GM23248 (cell line): ENCODE results near the gene PDE6B.

ENCODE experiments used
- EZH2 ChIP-seq: fragments of 200-600 bp; sonication (generic); IDR thresholded peaks from 2 replicates; pipeline ENCODE4 v1.6.1; 2018; ENCODE audit warnings: antibody characterized with exemption, mild to moderate bottlenecking; ENCODE audit not compliant: insufficient read depth, poor library complexity, severe bottlenecking
- EZH2phosphoT487 ChIP-seq: fragments of 200-600 bp; sonication (generic); IDR thresholded peaks from 2 replicates; pipeline ENCODE4 v1.6.1; 2018; ENCODE audit warnings: antibody characterized with exemption, moderate library complexity, mild to moderate bottlenecking, low read depth; ENCODE audit not compliant: insufficient read depth

DNA sequence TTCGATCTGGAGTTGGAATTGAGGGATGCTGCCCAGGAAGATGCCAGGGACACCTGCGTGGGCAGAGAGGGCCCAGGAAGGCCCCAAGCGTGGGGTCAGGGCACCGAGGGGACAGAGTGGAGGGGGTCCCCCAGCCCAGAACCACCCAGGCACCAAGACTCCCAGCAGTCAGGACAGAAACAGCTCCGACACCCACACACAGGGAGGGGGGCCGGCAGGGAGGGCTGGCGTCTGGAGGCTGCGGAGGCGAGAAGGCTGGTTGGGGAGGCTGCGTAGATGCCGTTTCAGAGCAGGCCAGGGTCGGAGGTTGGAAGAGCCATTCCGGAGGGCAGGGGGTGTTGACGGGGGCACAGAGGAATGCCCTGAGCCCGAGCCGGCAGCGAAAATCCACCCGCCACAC lies 25.1 kb downstream of the PDE6B start:
- TF ChIP-seq EZH2phosphoT487 (no peak), EZH2 (no peak)
